GM12878 (cell line): ENCODE measurements around the gene DOHH. TPM values are rescaled to one million over a fixed set of nuclear protein-coding genes. Genes with fewer than 3 reads are reported as not detected.

ENCODE experiments used
- ATAC-seq: fragments of 200-7000 bp; cut with Tn5 transposase; 3 replicates; pipeline ENCODE4 v1.9.1; 2020; ENCODE audit warnings: mild to moderate bottlenecking, moderate library complexity
- BruUV-seq: library from RNA; stranded (reverse); fragments of 400-500 nt; replicated peaks from 2 replicates; lab custom pipeline; 2021; lab: Mats Ljungman, UMichigan
- CTCF ChIA-PET: fragments of 300-600 bp; sonication (Branson Sonifier 250); formaldehyde crosslinking; extraction: SDS; loops from one replicate; lab custom pipeline; 2021; ENCODE audit warnings: inconsistent platforms; lab: Yijun Ruan, JAX
- POLR2A ChIA-PET: fragments of 350-600 bp; formaldehyde crosslinking; extraction: SDS; loops from one replicate; lab custom pipeline; 2021; ENCODE audit warnings: inconsistent platforms; lab: Charles Lee
- RAD21 ChIA-PET: fragments of 300-600 bp; sonication (Branson Sonifier 250); formaldehyde crosslinking; loops from one replicate; lab custom pipeline; 2023; ENCODE audit warnings: antibody characterized with exemption; ENCODE audit not compliant: unreplicated experiment; lab: Charles Lee
- SMC1A ChIA-PET: fragments of 300-600 bp; sonication (Branson Sonifier 250); formaldehyde crosslinking; loops from one replicate; lab custom pipeline; 2023; ENCODE audit not compliant: unreplicated experiment, uncharacterized antibody; lab: Charles Lee
- DNase-seq: peaks from one replicate; pipeline ENCODE4 v3.0.0-alpha.2; 2011; ENCODE audit warnings: low read depth, low spot score
- FAIRE-seq: peaks from 3 replicates; lab custom pipeline; 2011; peaks lifted over from hg19 to GRCh38; lab: Jason Lieb, UNC
- H2AFZ ChIP-seq: 2 replicates; pipeline ENCODE4 v1.6.0; 2011; ENCODE audit warnings: low read depth, low read length, control low read depth; ENCODE audit not compliant: control insufficient read depth
- H3K27ac ChIP-seq: 2 replicates; pipeline ENCODE4 v1.5.1; 2011; ENCODE audit warnings: control low read depth; ENCODE audit not compliant: control insufficient read depth, insufficient read depth
- H3K27me3 ChIP-seq, 2 experiments: replicated peaks in 1 of 2; 2 replicates each; pipeline versions ENCODE4 v1.6.0 to v1.6.1; 2011; ENCODE audit warnings: low read length in 1 of 2; ENCODE audit not compliant: control insufficient read depth in 2 of 2, insufficient read depth in 2 of 2
- H3K36me3 ChIP-seq, 2 experiments: 2 replicates each; pipeline ENCODE4 v1.5.1; 2011; ENCODE audit warnings: low read length in 1 of 2; ENCODE audit not compliant: control insufficient read depth in 2 of 2, insufficient read depth in 2 of 2
- H3K4me1 ChIP-seq: 2 replicates; pipeline ENCODE4 v1.6.1; 2011; ENCODE audit warnings: mild to moderate bottlenecking, low read length, moderate library complexity, mixed read lengths; ENCODE audit not compliant: control insufficient read depth, insufficient read depth
- H3K4me2 ChIP-seq: 2 replicates; pipeline ENCODE4 v1.6.0; 2011; ENCODE audit warnings: control low read depth; ENCODE audit not compliant: control insufficient read depth, insufficient read depth
- H3K4me3 ChIP-seq: fragments of 200-600 bp; sonication (generic); 2 replicates; pipeline ENCODE4 v1.5.1; 2016
- H3K79me2 ChIP-seq: 2 replicates; pipeline ENCODE4 v1.6.0; 2011; ENCODE audit warnings: low read length; ENCODE audit not compliant: control insufficient read depth, insufficient read depth
- H3K9ac ChIP-seq: 2 replicates; pipeline ENCODE4 v1.8.0; 2011; ENCODE audit warnings: low read length, control low read depth, mixed read lengths; ENCODE audit not compliant: control insufficient read depth, insufficient read depth
- H3K9me3 ChIP-seq: replicated peaks from 3 replicates; pipeline ENCODE4 v1.5.1; 2011; ENCODE audit warnings: mild to moderate bottlenecking, low read length; ENCODE audit not compliant: control insufficient read depth, insufficient read depth
- H4K20me1 ChIP-seq: 2 replicates; pipeline ENCODE4 v1.6.0; 2011; ENCODE audit not compliant: control insufficient read depth, insufficient read depth
- BRCA1 ChIP-seq: IDR thresholded peaks from 2 replicates; pipeline ENCODE4 v1.6.1; 2011; ENCODE audit warnings: low read depth, low read length, improper control_type of control experiment
- EGR1 ChIP-seq, 2 experiments: IDR thresholded peaks; 1 replicate in 1 of 2; 2 replicates in 1 of 2; pipeline ENCODE4 v1.6.1; 2011 to 2012; ENCODE audit warnings: low read depth in 2 of 2, low read length in 2 of 2, borderline replicate concordance in 1 of 2, mild to moderate bottlenecking in 1 of 2, moderate library complexity in 1 of 2
- HSF1 ChIP-seq: fragments of 150-350 bp; IDR thresholded peaks from 2 replicates; pipeline ENCODE4 v1.6.1; 2014; ENCODE audit warnings: mild to moderate bottlenecking, low read depth, low read length
- KAT2A ChIP-seq: conservative IDR thresholded peaks from 2 replicates; pipeline ENCODE4 v1.6.1; 2011; ENCODE audit warnings: low read depth, low read length; ENCODE audit not compliant: control insufficient read depth
- MEF2A ChIP-seq: IDR thresholded peaks from 2 replicates; pipeline ENCODE4 v1.6.1; 2011; ENCODE audit warnings: low read depth, mild to moderate bottlenecking, low read length, moderate library complexity; ENCODE audit not compliant: insufficient read depth
- NFYA ChIP-seq: IDR thresholded peaks from 2 replicates; pipeline ENCODE4 v1.6.1; 2011; ENCODE audit warnings: low read depth, mild to moderate bottlenecking, low read length, improper control_type of control experiment, borderline replicate concordance
- PKNOX1 ChIP-seq: fragments of 450-650 bp; IDR thresholded peaks from 2 replicates; pipeline ENCODE4 v1.6.1; 2016; ENCODE audit warnings: mild to moderate bottlenecking
- PRDM15 ChIP-seq: fragments of 450-650 bp; formaldehyde crosslinking; IDR thresholded peaks from 2 replicates; pipeline ENCODE4 v1.4.0; 2020; ENCODE audit warnings: mild to moderate bottlenecking, moderate library complexity
- SKIL ChIP-seq: fragments of 450-650 bp; IDR thresholded peaks from 2 replicates; pipeline ENCODE4 v1.6.1; 2017; ENCODE audit warnings: mild to moderate bottlenecking, low read depth, inconsistent platforms; ENCODE audit not compliant: poor library complexity, severe bottlenecking
- SREBF1 ChIP-seq: IDR thresholded peaks from 2 replicates; pipeline ENCODE4 v1.6.1; 2012; ENCODE audit warnings: mild to moderate bottlenecking, low read length
- TARDBP ChIP-seq: IDR thresholded peaks from 2 replicates; pipeline ENCODE4 v1.6.1; 2016; ENCODE audit warnings: borderline replicate concordance
- USF1 ChIP-seq: IDR thresholded peaks from 2 replicates; pipeline ENCODE4 v1.6.1; 2011; ENCODE audit warnings: borderline replicate concordance, low read depth, mild to moderate bottlenecking, moderate library complexity, mixed read lengths, low read length; ENCODE audit not compliant: insufficient read depth; ENCODE audit errors: extremely low read length
- WGBS: methylation state at CpG from one replicate; pipeline ENCODE4 v1.1.6; 2016; ENCODE audit warnings: low lambda C conversion rate; ENCODE audit not compliant: insufficient replicate concordance, insufficient coverage; ENCODE audit errors: missing lambda C conversion rate; 5-methylcytosine and 5-hydroxymethylcytosine counted together
- in situ Hi-C: fragments of 300-500 bp; cut with MboI; formaldehyde crosslinking; loops from 9 replicates; pipeline ENCODE4 v1.14.3; 2018; ENCODE audit warnings: mixed read lengths
- intact Hi-C: fragments of 100-400 bp; cut with micrococcal nuclease; formaldehyde crosslinking; loops from one replicate; pipeline ENCODE4 v1.14.2; 2022; ENCODE audit not compliant: unreplicated experiment
- polyA plus RNA-seq, 11 experiments: library from polyadenylated mRNA; depleted of rRNA in 4 of 11; unstranded in 6 of 11; stranded (reverse) in 5 of 11; fragments of >200 nt; fragmentation: Nextera tagmentation in 4 of 11; fragmentation: Illumina TruSeq in 1 of 11; extraction: Ambion mirVana in 4 of 11; extraction: Trizol in 1 of 11; gene quantifications; 1 replicate in 1 of 11; 2 replicates in 10 of 11; pipeline versions ENCODE4 v1.2.1 to v1.2.3, GENCODE V29; 2011 to 2016; ENCODE audit warnings: inconsistent platforms in 2 of 11, missing spikeins in 2 of 11, low read depth in 1 of 11
- total RNA-seq, 4 experiments: library from RNA; depleted of rRNA in 3 of 4; stranded (reverse); fragments of >200 nt in 3 of 4; fragmentation: Illumina TruSeq in 1 of 4; extraction: Trizol in 1 of 4; gene quantifications; 2 replicates each; pipeline versions ENCODE4 v1.2.1 to v1.2.3, GENCODE V29; 2013 to 2021

The DOHH gene
- total and polyA plus RNA-seq, 10 of the 15 experiments (the other 5 are each of a cell fraction or from before 2014, with no cell fraction given): 0.11 to 28.6 (median 11.7) TPM

GRCh38 chr19:3499738-3500428 lies 591 bp downstream of the DOHH start:
- 32% methylated on average over 18 of the region's 18 CpGs for WGBS
- H3K4me1 ChIP-seq: peaks cover 2% of the 10 kb centered on the region; the same call in 1 of the 2 replicates
- no TSS peak for BruUV-seq
- ChIA-PET CTCF (interaction anchor here (1.0 to 1.4 kb wide), 3 partner anchors 14 to 70 kb away, joined by 3 read pairs; no protein-coding TSS in a partner anchor), SMC1A (no interaction called here), RAD21 (interaction anchor here (1.2 kb wide), 1 partner anchor 16 kb away, joined by 3 read pairs; no protein-coding TSS in a partner anchor), POLR2A (no interaction called here)
- no peaks in the 10 kb centered on the region for H3K27me3 ChIP-seq
- FAIRE-seq (peak; percentile 75), ATAC-seq (peak; percentile 61), DNase-seq (no peak)
- H2AFZ ChIP-seq: peak overlapping the region; percentile 100
- H3K9ac ChIP-seq: peak overlapping the region; percentile 97
- no peaks in the 10 kb centered on the region; the same call in 2 of the 3 replicates for H3K9me3 ChIP-seq
- intact Hi-C loops (no loop called here), in situ Hi-C loops (no loop called here)
- H3K4me2 ChIP-seq: peak overlapping the region; percentile 98
- H3K79me2 ChIP-seq: peaks cover 16% of the 10 kb centered on the region
- H3K4me3 ChIP-seq: peak overlapping the region; percentile 85
- H3K27ac ChIP-seq: peak overlapping the region; percentile 99
- no peaks in the 10 kb centered on the region for H4K20me1 ChIP-seq
- H3K36me3 ChIP-seq: peaks cover 3 to 4% of the 10 kb centered on the region in 2 experiments; a peak in 3 of 4 replicates
- TF ChIP-seq TARDBP (no peak), SREBF1 (no peak), SKIL (no peak), BRCA1 (no peak), PRDM15 (no peak), PKNOX1 (no peak), MEF2A (no peak), NFYA (no peak), HSF1 (no peak), KAT2A (no peak), EGR1 (IDR thresholded peaks at IDR 0.05; ENCODE audit: borderline replicate concordance in 1 of 2, low read depth in 2 of 2, low read length in 2 of 2) (no peak), USF1 (no peak)
